NOMO-1 treated with dmso at 0.1 percent for 144 hours (cell line): ENCODE data around the gene FAM131A.
A peak's percentile ranks its signal among the peaks of the same experiment; 100 is the strongest.

Experiments
- DNase-seq: peaks from one replicate; lab custom pipeline; 2025; ENCODE audit not compliant: unreplicated experiment; lab: John Stamatoyannopoulos, UW

FAM131A gene

GRCh38 chr3:184373422-184373821, 36.0 kb downstream of the FAM131A start:
- DNase-seq: no peak

- no peak for DNase-seq
Measured at GRCh38 chr3:184375747-184376461, 38.5 kb downstream of the FAM131A start.

GRCh38 chr3:184377374-184377773, 40.0 kb downstream of the FAM131A start:
- DNase-seq: no peak

- no peak for DNase-seq
Measured at GRCh38 chr3:184377882-184378445, 40.6 kb downstream of the FAM131A start, which contains the start of gene THPO. TSS of gene THPO (minus strand) at chr3:184378207. CDS start at chr3:184376259, 1,948 bp downstream.

GRCh38 chr3:184378651-184379357, 41.4 kb downstream of the FAM131A start:
- DNase-seq: no peak

- DNase-seq: no peak
Measured at GRCh38 chr3:184379358-184380184, 42.2 kb downstream of the FAM131A start, which contains the start of gene CHRD. TSS of gene CHRD (plus strand) at chr3:184380054. CDS start at chr3:184380319, 265 bp downstream.

GRCh38 chr3:184380185-184380626, 42.8 kb downstream of the FAM131A start:
- DNase-seq: no peak

GRCh38 chr3:184380627-184381260, 43.3 kb downstream of the FAM131A start:
- DNase-seq: no peak

GRCh38 chr3:184381261-184382224, 44.1 kb downstream of the FAM131A start:
- peak; percentile 40 for DNase-seq

- DNase-seq: no peak
Measured at GRCh38 chr3:184382326-184383032, 45.1 kb downstream of the FAM131A start.

GRCh38 chr3:184383033-184383740, 45.8 kb downstream of the FAM131A start:
- DNase-seq: no peak

GRCh38 chr3:184384342-184384741, 46.9 kb downstream of the FAM131A start:
- no peak for DNase-seq

- no peak for DNase-seq
Measured at GRCh38 chr3:184384856-184385422, 47.5 kb downstream of the FAM131A start.

GRCh38 chr3:184386047-184386806, 48.8 kb downstream of the FAM131A start:
- no peak for DNase-seq

- no peak for DNase-seq
Measured at GRCh38 chr3:184387174-184387714, 49.8 kb downstream of the FAM131A start.

- no peak for DNase-seq
Measured at GRCh38 chr3:184388164-184388935, 51.0 kb downstream of the FAM131A start.
